K562 (cell line): ENCODE results near the gene TSPAN18. TPM values are rescaled to one million over a fixed set of nuclear protein-coding genes. Genes with fewer than 3 reads are reported as not detected.

ENCODE experiments used
- ATAC-seq: fragments of 200-7000 bp; cut with Tn5 transposase; 3 replicates; pipeline ENCODE4 v1.9.1; 2020; ENCODE audit warnings: moderate library complexity
- BruUV-seq: library from RNA; stranded (reverse); fragments of 400-500 nt; replicated peaks from 2 replicates; lab custom pipeline; 2021; lab: Mats Ljungman, UMichigan
- CTCF ChIA-PET: fragments of 300-600 bp; formaldehyde crosslinking; extraction: SDS; loops from one replicate; lab custom pipeline; 2021; ENCODE audit warnings: low intra/inter-chr PET ratio; lab: Yijun Ruan, JAX
- POLR2A ChIA-PET: fragments of 300-600, 350-650 bp; sonication (Branson Sonifier 250); formaldehyde crosslinking; extraction: SDS; loops from one replicate; lab custom pipeline; 2021; ENCODE audit warnings: antibody characterized with exemption, inconsistent platforms; lab: Yijun Ruan, JAX
- DNase-seq, 4 experiments: peaks; one replicate each; pipeline versions ENCODE4 v3.0.0 to v3.0.0-alpha.2; 2011 to 2018; ENCODE audit warnings: low spot score in 3 of 4, mixed read lengths in 3 of 4; ENCODE audit errors: extremely low read depth in 1 of 4
- FAIRE-seq: peaks from 2 replicates; lab custom pipeline; 2011; peaks lifted over from hg19 to GRCh38; lab: Jason Lieb, UNC
- H2AFZ ChIP-seq: 2 replicates; pipeline ENCODE4 v1.6.0; 2011; ENCODE audit warnings: low read depth, low read length, control low read depth, inconsistent platforms
- H3K27ac ChIP-seq: fragments of 200-600 bp; 3 replicates; pipeline ENCODE4 v1.8.0; 2011; ENCODE audit warnings: low read depth, mild to moderate bottlenecking, control low read depth, inconsistent platforms, low read length, moderate library complexity, mixed read lengths; ENCODE audit errors: extremely low read depth
- H3K27me3 ChIP-seq, 2 experiments: fragments of 300-600 bp in 1 of 2; 2 replicates in 1 of 2; 3 replicates in 1 of 2; pipeline versions ENCODE4 v1.6.0 to v1.8.0; 2011; ENCODE audit warnings: inconsistent platforms in 2 of 2, low read length in 2 of 2, mild to moderate bottlenecking in 1 of 2, mixed read lengths in 1 of 2, moderate library complexity in 1 of 2; ENCODE audit not compliant: control insufficient read depth in 2 of 2, insufficient read depth in 2 of 2
- H3K36me3 ChIP-seq: fragments of 300-600 bp; 3 replicates; pipeline ENCODE4 v1.8.0; 2011; ENCODE audit warnings: mild to moderate bottlenecking, low read length, inconsistent platforms; ENCODE audit not compliant: control insufficient read depth, insufficient read depth
- H3K4me1 ChIP-seq, 2 experiments: fragments of 200-600 bp in 1 of 2; replicated peaks in 1 of 2; 2 replicates in 1 of 2; 3 replicates in 1 of 2; pipeline versions ENCODE4 v1.5.1 to v1.8.0; 2011; ENCODE audit warnings: inconsistent platforms in 2 of 2, low read length in 2 of 2, mild to moderate bottlenecking in 1 of 2, mixed read lengths in 1 of 2, moderate library complexity in 1 of 2; ENCODE audit not compliant: control insufficient read depth in 2 of 2, insufficient read depth in 2 of 2
- H3K4me2 ChIP-seq: 2 replicates; pipeline ENCODE4 v1.6.1; 2011; ENCODE audit warnings: low read length, control low read depth, inconsistent platforms, mixed read lengths; ENCODE audit not compliant: insufficient read depth
- H3K4me3 ChIP-seq: fragments of 200-600 bp; sonication (generic), shearing (Covaris generic); 2 replicates; pipeline ENCODE4 v1.5.1; 2016; ENCODE audit warnings: control low read depth, inconsistent platforms
- H3K79me2 ChIP-seq: fragments of 200-600 bp; 3 replicates; pipeline ENCODE4 v1.8.0; 2011; ENCODE audit warnings: low read length, inconsistent platforms; ENCODE audit not compliant: control insufficient read depth, insufficient read depth
- H3K9ac ChIP-seq, 2 experiments: 2 replicates each; pipeline versions ENCODE4 v1.6.0 to v1.6.1; 2011; ENCODE audit warnings: low read depth in 2 of 2, low read length in 2 of 2, control low read depth in 1 of 2, inconsistent platforms in 1 of 2, mild to moderate bottlenecking in 1 of 2, mixed read lengths in 1 of 2; ENCODE audit not compliant: insufficient read depth in 1 of 2
- H3K9me1 ChIP-seq: one replicate; pipeline ENCODE4 v1.6.0; 2011; ENCODE audit warnings: inconsistent platforms, mild to moderate bottlenecking, low read length, moderate library complexity; ENCODE audit not compliant: control insufficient read depth, insufficient read depth
- H3K9me3 ChIP-seq: replicated peaks from 2 replicates; pipeline ENCODE4 v1.5.1; 2011; ENCODE audit warnings: low read depth, low read length, inconsistent platforms; ENCODE audit not compliant: control insufficient read depth, insufficient read depth
- H4K20me1 ChIP-seq: replicated peaks from 2 replicates; pipeline ENCODE4 v1.6.1; 2011; ENCODE audit warnings: low read length, inconsistent platforms, mixed read lengths; ENCODE audit not compliant: control insufficient read depth, insufficient read depth
- POLR3G ChIP-seq: IDR thresholded peaks from 2 replicates; pipeline ENCODE4 v1.6.1; 2011; ENCODE audit not compliant: insufficient read length, insufficient replicate concordance; ENCODE audit errors: extremely low read depth
- SRSF3 ChIP-seq: fragments of 200-400 bp; formaldehyde crosslinking; IDR thresholded peaks from 2 replicates; pipeline ENCODE4 v1.6.1; 2016; ENCODE audit warnings: mild to moderate bottlenecking, low read length, moderate library complexity; ENCODE audit not compliant: insufficient read depth
- ZBTB43 ChIP-seq: sonication (generic); formaldehyde crosslinking; IDR thresholded peaks from 2 replicates; pipeline ENCODE4 v1.8.0; 2023; ENCODE audit warnings: mild to moderate bottlenecking, missing genetic modification reagents
- ZNF24 ChIP-seq: fragments of 450-650 bp; IDR thresholded peaks from 2 replicates; pipeline ENCODE4 v1.6.1; 2016
- WGBS: fragments of 100-300 bp; shearing (Covaris generic); methylation state at CpG from one replicate; pipeline ENCODE4 v1.1.6; 2016; ENCODE audit warnings: low coverage, mixed read lengths; ENCODE audit not compliant: insufficient coverage; ENCODE audit errors: missing lambda C conversion rate; 5-methylcytosine and 5-hydroxymethylcytosine counted together
- in situ Hi-C: fragments of 300-500 bp; cut with MboI; formaldehyde crosslinking; loops from 4 replicates; pipeline ENCODE4 v1.15.0; 2018; ENCODE audit warnings: inconsistent platforms, mixed read lengths
- intact Hi-C: fragments of 100-400 bp; cut with micrococcal nuclease; formaldehyde crosslinking; loops from 2 replicates; pipeline ENCODE4 v1.14.2; 2022
- polyA plus RNA-seq, 8 experiments: library from polyadenylated mRNA; depleted of rRNA in 4 of 8; stranded (reverse) in 5 of 8; unstranded in 3 of 8; fragments of >200 nt; fragmentation: Nextera tagmentation in 2 of 8; fragmentation: Illumina TruSeq in 1 of 8; extraction: Ambion mirVana in 2 of 8; extraction: Trizol in 1 of 8; gene quantifications; 2 replicates each; pipeline versions ENCODE4 v1.2.1 to v1.2.3, GENCODE V29; 2011 to 2014; ENCODE audit warnings: inconsistent platforms in 1 of 8, missing spikeins in 1 of 8
- total RNA-seq, 7 experiments: library from RNA; depleted of rRNA in 6 of 7; stranded (reverse); fragments of >200 nt in 6 of 7; fragmentation: Illumina TruSeq in 2 of 7; extraction: Trizol in 2 of 7; gene quantifications; 2 replicates each; pipeline versions ENCODE4 v1.2.1 to v1.2.3, GENCODE V29; 2011 to 2021; ENCODE audit warnings: low replicate concordance in 1 of 7

TSPAN18 gene
- total and polyA plus RNA-seq, 9 of the 15 experiments (the other 6 are each of a cell fraction or from before 2014, with no cell fraction given), result 0.17 to 0.35 (median 0.22) TPM; not detected in 4

- TF ChIP-seq ZBTB43, result no peak
- no peak for TF ChIP-seq ZNF24
- H3K9me1 ChIP-seq, result no peaks in the 10 kb centered on the region
- no peaks in the 10 kb centered on the region for H3K36me3 ChIP-seq
- no peak overlapping the region for H3K9ac ChIP-seq
- peaks cover 27 to 62% of the 10 kb centered on the region in 2 experiments; a peak in 4 of 5 replicates for H3K27me3 ChIP-seq
- H3K4me3 ChIP-seq, result no peak overlapping the region
- intact Hi-C loops, result no loop called here
- BruUV-seq, result no TSS peak
- ATAC-seq (no peak), DNase-seq (no peak), FAIRE-seq (no peak)
- 2% methylated on average over 6 of the region's 7 CpGs for WGBS
- CTCF ChIA-PET, result no interaction called here
- no peaks in the 10 kb centered on the region for H3K4me1 ChIP-seq
- H3K9me3 ChIP-seq, result no peaks in the 10 kb centered on the region
- H3K79me2 ChIP-seq, result no peaks in the 10 kb centered on the region
- no peak overlapping the region for H3K4me2 ChIP-seq
- H3K27ac ChIP-seq, result no peak overlapping the region
- H4K20me1 ChIP-seq, result no peaks in the 10 kb centered on the region
- in situ Hi-C loops, result no loop called here
- H2AFZ ChIP-seq, result no peak overlapping the region
- POLR2A ChIA-PET, result interaction anchor here (0.7 kb wide), 1 partner anchor 8 kb away, joined by 3 read pairs; no protein-coding TSS in a partner anchor
Observed at GRCh38 chr11:44746894-44747293, 20.1 kb downstream of the TSPAN18 start.

- Histone ChIP-seq H3K27me3 (peaks cover 27 to 61% of the 10 kb centered on the region in 2 experiments; a peak in 4 of 5 replicates), H2AFZ (no peak overlapping the region), H3K79me2 (no peaks in the 10 kb centered on the region), H3K4me2 (no peak overlapping the region), H4K20me1 (no peaks in the 10 kb centered on the region), H3K4me1 (no peaks in the 10 kb centered on the region), H3K9me1 (no peaks in the 10 kb centered on the region), H3K27ac (no peak overlapping the region), H3K9me3 (no peaks in the 10 kb centered on the region), H3K4me3 (no peak overlapping the region), H3K9ac (no peak overlapping the region), H3K36me3 (no peaks in the 10 kb centered on the region)
- in situ Hi-C loops (no loop called here), intact Hi-C loops (no loop called here)
- FAIRE-seq (no peak), ATAC-seq (no peak), DNase-seq (no peak)
- BruUV-seq, result no TSS peak
- POLR2A ChIA-PET, result no interaction called here
- peak; percentile 15 for TF ChIP-seq POLR3G
- TF ChIP-seq SRSF3, result no peak
- CTCF ChIA-PET, result no interaction called here
- WGBS, result 0% methylated on average over 7 of the region's 7 CpGs
Observed at GRCh38 chr11:44747316-44747715, 20.6 kb downstream of the TSPAN18 start.
